CD4-positive, alpha-beta T cell treated with Interferon gamma for 1 hour (primary cell): ENCODE data around the gene SH3GL2.

ENCODE experiments used
- DNase-seq: peaks from one replicate; pipeline ENCODE4 v3.0.0-alpha.2; 2020

Gene SH3GL2

DNA sequence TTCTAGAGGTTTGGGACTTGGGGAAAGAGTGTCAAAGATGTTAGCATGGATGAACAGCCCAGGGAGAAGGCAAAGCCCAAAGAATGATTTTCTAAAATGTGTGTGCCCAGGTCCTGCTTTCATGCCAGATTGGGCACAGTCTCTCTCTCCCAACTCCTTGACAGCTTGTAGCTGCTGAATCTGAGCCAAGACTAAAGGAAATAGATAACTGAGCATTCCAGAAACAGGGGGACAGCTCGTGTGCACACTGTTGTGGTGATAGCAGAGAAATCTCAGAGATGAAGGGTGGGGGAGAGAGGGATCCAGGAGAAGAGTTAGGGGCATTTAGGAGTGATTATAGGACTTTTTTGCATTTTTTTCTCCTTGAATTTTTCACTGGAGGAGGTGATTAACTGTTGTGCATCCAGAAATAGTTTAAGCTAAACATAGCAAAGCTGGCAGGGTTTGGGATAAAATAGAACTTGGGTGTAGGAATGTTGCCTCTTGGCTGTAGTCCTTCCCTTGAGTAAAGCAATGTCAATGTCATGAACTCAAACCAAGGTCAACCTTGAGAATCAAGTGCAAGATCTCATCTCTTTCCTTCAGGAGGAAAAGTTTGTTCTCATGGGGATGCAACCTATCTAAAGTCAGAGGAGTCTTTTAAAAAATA is 245.9 kb downstream of the SH3GL2 start:
- DNase-seq, result no peak

DNA sequence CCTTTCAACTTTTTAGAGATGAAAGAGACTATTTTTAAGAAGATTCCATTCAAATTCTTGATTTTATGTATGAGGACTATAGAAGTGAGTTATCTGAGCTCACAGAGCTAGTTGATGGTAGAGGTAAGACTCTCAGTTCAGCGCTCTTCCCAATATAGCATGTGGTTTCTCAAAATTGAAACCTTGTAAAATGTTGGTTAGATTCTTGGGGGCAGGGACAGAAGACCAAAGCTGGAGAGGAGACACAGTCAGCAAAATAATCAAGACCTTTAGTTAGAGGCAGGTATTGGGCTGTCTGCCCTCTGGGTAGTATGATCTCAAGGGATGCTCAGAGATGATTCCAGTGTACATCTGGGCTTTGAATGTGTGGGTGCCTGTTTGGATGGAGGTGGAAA is 246.4 kb downstream of the SH3GL2 start:
- no peak for DNase-seq

DNA sequence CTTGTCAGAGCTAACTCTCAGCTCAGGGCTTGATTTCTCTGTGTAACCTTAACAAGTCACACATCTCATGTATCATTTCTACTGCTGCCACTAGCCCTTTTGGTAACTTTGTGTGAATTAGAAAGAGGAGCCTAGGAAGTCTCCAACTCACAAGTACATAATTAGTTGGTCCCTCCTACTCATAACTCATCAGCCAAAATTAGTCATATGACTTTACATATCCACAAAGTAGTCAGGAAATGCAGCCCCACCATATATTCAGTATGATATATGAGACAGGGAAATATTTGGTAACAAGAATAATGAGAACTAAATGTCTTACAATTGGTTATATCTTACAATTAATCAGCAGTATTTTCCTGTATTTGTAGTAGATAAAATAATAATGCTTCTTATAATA is 250.2 kb downstream of the SH3GL2 start:
- DNase-seq, result no peak

DNA sequence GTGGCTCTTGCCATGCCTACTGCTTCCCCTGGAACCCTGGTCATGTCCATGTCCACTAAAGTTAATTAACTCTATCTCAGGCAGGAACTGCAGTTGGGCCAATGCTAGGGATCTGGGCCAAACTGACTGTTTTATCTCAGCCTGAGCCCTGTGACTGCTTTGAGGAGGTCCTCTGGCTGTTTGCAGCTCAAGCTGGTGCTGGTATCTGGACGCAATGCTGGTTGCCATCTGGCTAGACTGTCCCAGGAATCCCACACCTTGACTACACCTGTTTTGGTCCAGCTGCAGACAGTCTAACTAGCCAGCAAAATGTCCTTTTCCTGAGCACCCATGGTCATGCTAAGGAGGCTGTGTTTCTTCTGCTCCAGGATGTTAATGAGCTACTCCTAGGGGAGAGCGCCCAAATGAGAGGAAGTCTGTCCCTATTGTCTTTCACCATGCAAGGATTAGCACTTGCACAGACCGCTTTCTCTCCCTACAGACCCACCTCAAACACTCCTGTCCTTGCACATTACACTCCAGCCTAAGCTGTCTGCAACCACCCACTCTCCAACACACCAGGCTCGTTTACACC is 251.0 kb downstream of the SH3GL2 start:
- DNase-seq, result no peak

DNA sequence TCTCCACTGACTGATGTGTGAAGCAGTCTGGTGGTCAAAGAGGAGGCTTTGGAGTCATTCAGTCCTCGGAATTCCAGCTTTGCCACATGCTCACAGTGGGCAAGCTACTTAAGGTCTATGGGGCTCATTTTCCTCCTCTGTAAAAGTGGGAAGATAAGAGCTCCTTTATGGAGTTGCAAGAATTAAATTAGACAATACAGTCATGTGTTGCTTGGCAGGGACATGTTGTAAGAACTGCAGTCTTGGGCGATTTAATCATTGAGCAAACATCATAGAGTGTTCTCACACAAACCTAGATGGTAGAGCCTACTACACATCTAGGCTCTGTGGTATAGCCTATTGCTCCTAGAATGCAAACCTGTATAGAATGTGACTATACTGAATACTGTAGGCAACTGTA is 253.9 kb downstream of the SH3GL2 start:
- DNase-seq, result no peak

DNA sequence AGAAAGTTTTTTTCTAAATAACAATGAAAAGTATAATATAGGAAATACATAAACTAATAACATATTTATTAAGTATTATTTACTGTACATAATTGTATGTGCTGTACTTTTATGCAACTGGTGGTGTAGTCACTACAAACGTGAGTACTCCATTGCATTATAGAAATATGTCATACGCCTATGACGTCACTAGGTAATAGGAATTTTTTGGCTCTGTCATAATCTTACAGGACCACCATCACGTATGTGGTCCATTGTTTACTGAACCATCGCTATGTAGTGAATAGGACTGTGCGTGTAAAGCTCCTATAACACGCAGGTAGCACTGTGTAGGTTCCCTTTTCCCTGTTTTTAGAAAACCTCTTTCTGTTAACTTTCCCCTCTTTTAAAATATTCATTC is 255.0 kb downstream of the SH3GL2 start:
- DNase-seq, result no peak

DNA sequence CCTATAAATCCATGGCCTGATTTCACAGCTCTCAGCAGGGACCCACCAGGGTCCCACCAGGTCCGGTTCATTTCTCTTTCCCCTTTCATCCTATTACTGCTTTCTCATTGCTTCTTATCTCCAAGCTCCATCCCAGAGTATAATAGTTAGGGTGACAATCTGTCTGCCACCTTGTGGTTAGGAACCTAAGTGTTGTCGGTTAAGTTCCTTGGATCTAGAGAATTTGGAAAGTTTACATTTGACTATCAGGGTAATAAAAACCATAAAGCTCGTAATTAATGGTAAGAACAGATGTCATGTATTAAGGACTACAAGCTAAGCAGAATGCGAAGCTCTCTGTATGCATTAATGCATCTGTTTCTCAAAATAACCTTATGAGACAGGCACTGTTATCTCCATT is 259.1 kb downstream of the SH3GL2 start:
- DNase-seq, result no peak

DNA sequence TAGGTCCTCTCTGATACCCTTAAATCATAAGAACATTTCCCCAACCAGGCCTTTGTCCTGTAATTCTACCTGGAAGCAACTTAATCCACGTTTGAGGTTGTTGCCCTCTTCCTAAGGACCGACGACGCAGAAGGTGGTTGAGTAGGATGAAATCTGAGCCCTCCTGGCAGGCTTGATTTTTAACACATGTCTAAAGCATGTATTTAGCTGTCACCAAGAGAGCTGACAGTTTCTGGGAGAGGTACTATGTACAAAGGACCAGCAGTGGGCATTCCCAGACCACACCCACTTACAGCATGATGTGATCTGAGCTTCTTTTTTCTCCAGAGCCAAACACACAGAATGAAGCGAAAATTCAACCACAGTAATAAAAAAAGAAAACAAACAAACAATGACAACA is 260.9 kb downstream of the SH3GL2 start:
- no peak for DNase-seq

DNA sequence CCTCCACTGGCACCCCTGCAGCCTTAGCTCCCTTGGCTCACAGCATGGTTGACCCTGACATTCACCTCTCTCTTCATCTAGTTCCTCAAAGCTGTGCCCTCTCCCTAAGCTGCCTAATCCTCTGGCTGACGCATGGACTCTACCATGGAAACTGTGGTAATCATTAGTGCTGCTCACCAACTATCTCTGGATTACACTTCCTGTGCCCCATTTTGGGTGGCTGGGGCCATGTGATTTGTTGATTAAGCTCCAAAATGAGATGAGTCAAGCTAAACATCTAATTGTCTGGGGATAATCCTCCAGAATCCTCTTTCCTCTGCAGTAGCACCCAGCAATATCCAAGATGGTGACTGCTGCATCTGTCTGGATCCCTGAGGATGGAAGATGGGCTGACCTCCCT is 264.4 kb downstream of the SH3GL2 start:
- no peak for DNase-seq
